Measurements from ENCODE around the gene SNUPN.

Gene SNUPN

DNA sequence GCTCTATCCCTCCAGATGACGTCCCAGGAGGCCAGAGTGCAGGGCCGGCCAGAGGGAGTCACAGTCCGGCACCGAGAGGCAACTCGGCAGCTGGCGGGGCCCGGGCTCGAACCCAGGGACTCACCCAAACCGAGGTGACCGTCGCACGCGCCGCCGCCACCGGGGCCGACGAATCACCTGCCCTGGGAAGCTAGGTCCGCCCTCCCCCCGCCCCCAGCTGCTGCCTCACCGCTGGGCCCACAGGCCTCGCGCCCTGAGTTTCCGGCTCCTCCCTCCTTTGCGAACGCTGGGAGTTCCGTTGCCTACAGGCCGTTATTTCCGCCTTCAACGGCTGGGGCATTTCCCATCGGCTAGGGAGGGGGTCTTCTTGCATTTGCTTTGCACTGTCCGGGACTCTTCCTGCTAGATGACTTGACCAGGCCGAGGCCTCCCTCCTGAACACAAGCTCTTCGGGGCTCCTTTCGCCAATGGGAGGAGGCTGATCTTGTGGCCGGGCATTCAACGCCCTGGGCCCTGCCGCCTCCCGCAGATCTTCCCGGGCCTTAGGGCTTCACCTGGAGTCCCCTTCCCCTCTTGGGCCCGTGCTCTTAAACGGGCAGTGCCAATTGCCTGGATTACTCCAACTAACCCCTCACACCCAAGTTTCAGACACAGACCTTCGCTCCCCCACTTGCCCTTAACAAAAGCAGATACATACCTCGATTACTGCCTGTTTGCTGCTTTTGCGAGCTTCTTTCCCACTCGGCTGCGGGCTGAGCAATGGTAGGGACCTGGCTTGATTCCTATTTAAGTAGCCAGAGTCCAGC lies at the start of gene SNUPN:
Gene SNUPN, minus strand, starts transcription at position 184 of the 806 bp plus-strand sequence. CDS start 4,674 bp downstream, outside the sequence.
- Histone ChIP-seq H3K4me3 (peak within 1 kb of the TSS; percentile 90), H3K27ac (peak within 1 kb of the TSS; percentile 93 to 96)
- TF ChIP-seq, protein P1, sequence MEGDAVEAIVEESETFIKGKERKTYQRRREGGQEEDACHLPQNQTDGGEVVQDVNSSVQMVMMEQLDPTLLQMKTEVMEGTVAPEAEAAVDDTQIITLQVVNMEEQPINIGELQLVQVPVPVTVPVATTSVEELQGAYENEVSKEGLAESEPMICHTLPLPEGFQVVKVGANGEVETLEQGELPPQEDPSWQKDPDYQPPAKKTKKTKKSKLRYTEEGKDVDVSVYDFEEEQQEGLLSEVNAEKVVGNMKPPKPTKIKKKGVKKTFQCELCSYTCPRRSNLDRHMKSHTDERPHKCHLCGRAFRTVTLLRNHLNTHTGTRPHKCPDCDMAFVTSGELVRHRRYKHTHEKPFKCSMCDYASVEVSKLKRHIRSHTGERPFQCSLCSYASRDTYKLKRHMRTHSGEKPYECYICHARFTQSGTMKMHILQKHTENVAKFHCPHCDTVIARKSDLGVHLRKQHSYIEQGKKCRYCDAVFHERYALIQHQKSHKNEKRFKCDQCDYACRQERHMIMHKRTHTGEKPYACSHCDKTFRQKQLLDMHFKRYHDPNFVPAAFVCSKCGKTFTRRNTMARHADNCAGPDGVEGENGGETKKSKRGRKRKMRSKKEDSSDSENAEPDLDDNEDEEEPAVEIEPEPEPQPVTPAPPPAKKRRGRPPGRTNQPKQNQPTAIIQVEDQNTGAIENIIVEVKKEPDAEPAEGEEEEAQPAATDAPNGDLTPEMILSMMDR (IDR thresholded peaks at IDR 0.05): no peak
- DNase-seq (ENCODE audit: low spot score): peak; percentile 96

DNA sequence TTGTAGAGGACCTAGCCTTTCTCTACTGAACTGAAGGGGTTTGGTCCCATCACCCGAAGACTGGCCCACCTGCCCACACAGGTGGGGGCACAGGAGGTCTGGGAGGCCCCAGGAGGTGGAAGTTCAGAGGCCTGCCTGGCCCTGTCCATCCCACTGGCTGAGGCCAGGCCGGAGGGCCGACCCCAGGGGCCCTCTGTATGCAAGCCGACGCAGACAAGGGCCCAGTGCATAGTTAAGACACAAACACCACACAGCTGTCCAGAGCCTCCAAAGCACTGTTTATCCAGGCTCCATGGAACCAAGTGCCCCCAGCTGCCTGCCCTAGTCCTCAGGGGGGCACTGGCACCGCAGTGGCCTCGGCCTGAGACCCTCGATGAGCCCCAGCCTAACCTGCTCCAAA lies 48.8 kb upstream of the SNUPN start:
- no peak overlapping the region for H3K4me3 ChIP-seq
- TF ChIP-seq, protein P1 (IDR thresholded peaks at IDR 0.05): no peak
- H3K27ac ChIP-seq: peak overlapping the region; percentile 84 to 95
- DNase-seq (ENCODE audit: low spot score): no peak

GRCh38 chr15:75673426-75674235 lies 48.1 kb upstream of the SNUPN start:
- TF ChIP-seq, protein P1 (IDR thresholded peaks at IDR 0.05): no peak
- Histone ChIP-seq H3K4me3 (peak overlapping the region; percentile 42), H3K27ac (peak overlapping the region; percentile 84 to 95)
- peak; percentile 97 for DNase-seq (ENCODE audit: low spot score)

- Histone ChIP-seq H3K27ac (peak overlapping the region; percentile 84 to 95), H3K4me3 (peak overlapping the region; percentile 42)
- peak; percentile 92 for DNase-seq (ENCODE audit: low spot score)
- TF ChIP-seq, protein P1 (IDR thresholded peaks at IDR 0.05): no peak
Measured at GRCh38 chr15:75672646-75673425, 47.3 kb upstream of the SNUPN start.

DNA sequence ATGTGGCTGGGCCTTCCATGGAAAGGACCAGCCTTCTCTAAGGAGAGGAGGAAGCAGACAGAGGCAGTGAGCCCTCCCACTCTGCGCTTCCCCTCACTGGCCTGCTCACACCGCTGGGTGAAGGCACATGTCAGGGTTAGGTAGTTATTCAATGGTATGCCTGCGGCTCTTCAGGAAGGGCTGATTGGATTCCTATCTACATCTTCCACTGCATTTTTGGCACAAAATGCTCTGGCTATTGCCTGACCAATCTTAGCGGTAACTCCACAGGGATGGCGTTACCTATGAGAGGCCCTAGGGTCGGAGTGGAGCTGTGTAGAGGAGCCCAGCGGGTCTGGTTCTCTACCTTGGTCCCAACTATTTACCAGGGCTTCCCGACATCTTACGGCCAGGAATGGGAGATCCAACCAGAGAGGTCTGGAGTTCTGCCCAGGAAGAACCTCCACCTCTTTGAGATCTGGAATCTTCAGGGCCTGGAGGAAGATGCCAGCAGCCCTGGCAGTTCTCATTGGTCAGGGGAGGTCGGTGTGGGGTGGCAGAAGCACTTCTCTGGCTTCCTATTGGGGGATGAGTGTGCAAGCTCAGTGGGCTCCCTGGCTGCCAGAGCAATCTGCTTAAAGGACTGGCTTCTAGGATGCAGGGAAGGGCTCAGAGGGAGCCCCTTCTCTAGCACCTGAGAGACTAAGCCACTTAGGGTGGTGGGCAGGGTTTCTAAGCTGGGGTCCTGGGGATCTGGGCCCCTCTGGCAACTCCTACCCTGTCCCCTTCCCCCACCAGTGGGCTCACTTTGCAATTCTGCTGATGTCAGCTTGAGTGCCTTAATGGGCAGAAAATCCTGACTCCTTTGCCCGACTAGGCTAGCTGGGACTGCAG lies 46.4 kb upstream of the SNUPN start:
- Histone ChIP-seq H3K4me3 (no peak overlapping the region), H3K27ac (peak overlapping the region; percentile 84 to 95)
- DNase-seq (ENCODE audit: low spot score): no peak
- TF ChIP-seq, protein P1 (IDR thresholded peaks at IDR 0.05): no peak

DNA sequence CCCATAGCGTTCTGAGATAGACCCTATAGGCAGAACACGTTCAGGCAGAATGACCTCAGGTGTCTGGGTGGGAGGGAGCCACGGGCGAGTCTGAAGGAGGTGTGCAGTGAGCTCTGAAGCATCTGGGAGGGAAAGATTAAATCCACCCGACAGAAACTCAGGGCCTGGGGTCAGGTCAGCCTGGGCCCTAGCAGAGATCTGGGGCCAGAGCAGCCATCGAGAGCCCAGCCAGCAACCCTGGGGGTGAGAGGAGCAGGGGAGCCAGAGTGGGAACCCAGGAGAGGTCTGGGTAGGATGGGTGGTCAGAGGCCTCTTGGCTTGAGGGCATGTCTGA lies 44.3 kb upstream of the SNUPN start:
- H3K27ac ChIP-seq: peak overlapping the region in 1 of 2 donors; percentile 95

More for the DNA sequence above, 44.3 kb upstream of the SNUPN start:
- H3K4me3 ChIP-seq: no peak overlapping the region
- no peak for DNase-seq (ENCODE audit: low spot score)
- TF ChIP-seq, protein P1 (IDR thresholded peaks at IDR 0.05): no peak

Measured in coronary artery (tissue), 2 donors.